ENCODE data around the gene DCDC2B. TPM values are rescaled to one million over a fixed set of nuclear protein-coding genes. Genes with fewer than 3 reads are reported as not detected.

Gene DCDC2B
- total and polyA plus RNA-seq, 2 of the 13 experiments (the other 11 are each of a cell fraction or from before 2014, with no cell fraction given) = not detected

DNA sequence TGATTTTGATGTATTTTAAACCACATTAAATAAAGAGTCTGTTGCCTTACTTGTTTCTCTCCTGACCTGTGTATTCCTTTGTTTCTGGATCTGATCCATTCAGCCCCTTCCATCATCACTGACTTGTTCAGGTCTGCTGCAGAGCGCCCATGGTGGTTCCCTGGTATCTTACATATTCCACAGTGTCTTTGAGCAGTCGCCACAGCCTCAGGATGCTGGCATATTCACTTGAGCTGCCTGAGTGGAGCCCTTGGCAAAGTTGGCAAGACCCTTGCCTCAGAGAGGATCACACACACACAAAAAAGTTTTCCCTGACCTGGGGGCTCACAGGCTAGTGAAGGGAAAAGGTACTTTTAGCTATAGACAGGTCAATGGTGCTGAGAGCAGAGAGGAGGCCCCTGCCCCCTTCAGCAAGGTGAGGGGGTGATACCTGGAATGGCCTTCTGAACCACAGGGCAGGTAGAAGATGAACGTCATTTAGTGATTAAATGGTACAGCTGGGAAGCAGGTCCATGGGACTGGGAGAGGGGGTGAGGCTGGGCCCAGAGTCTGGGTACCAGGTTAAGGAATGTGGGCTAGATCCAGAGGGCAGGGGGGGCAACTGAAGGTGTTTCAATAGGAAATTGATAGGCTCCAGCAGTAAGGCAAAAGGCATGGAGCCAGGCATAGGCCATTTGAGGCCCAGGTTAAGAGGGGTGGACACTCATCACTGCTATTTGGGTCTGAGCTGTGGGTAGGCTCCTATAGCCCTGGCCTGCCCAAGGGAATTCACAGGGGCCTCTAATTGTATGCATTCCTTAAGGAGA lies 10.4 kb upstream of the DCDC2B start:
- ATAC-seq (no peak), DNase-seq (ENCODE audit: low spot score) (no peak), FAIRE-seq (no peak)
- ChIA-PET POLR2A (interaction anchor here (1.9 to 4.8 kb wide), 2 partner anchors 19 to 57 kb away, joined by 5 to 38 read pairs; partner anchors contain the start of gene TXLNA), CTCF (ENCODE audit: low intra/inter-chr PET ratio, low total read pairs) (no interaction called here)
- in situ Hi-C loops (cut with HindIII; ENCODE audit: extremely low pct_ligation_motif_present, low pct_unique_long_range_greater_than_20kb) = no loop called here
- Histone ChIP-seq H3K79me2 (ENCODE audit: insufficient read depth, low read length) (no peaks in the 10 kb centered on the region), H3K36me3 (replicated peaks in 1 of 2; ENCODE audit: control insufficient read depth in 1 of 2, insufficient read depth in 2 of 2, low read length in 2 of 2) (peaks cover 24 to 38% of the 10 kb centered on the region in 2 experiments), H3K4me2 (ENCODE audit: low read depth, low read length) (no peak overlapping the region), H3K9me3 (ENCODE audit: low read length) (no peaks in the 10 kb centered on the region), H4K20me1 (ENCODE audit: insufficient read depth, low read length) (no peaks in the 10 kb centered on the region), H3K27me3 (ENCODE audit: control insufficient read depth in 1 of 2, insufficient read depth in 2 of 2, low read length in 2 of 2) (no peaks in the 10 kb centered on the region), H3K4me3 (replicated peaks in 1 of 3; ENCODE audit: insufficient read depth in 1 of 3, low read depth in 2 of 3, low read length in 3 of 3) (no peak overlapping the region), H3K9ac (ENCODE audit: insufficient read depth, low read depth, low read length) (no peak overlapping the region), H3K4me1 (ENCODE audit: insufficient read depth, low read length) (peaks cover 20% of the 10 kb centered on the region), H2AFZ (ENCODE audit: low read length) (no peak overlapping the region), H3K27ac (ENCODE audit: extremely low read length, insufficient read depth, low read length) (no peak overlapping the region)
- 87% methylated on average over 3 of the region's 3 CpGs for WGBS (ENCODE audit: low lambda C conversion rate)
- BruUV-seq (replicated peaks) = no TSS peak
- intact Hi-C loops (cut with micrococcal nuclease; ENCODE audit: unreplicated experiment) = no loop called here
- TF ChIP-seq ZNF235 (CRISPR knock-in tag; IDR thresholded peaks at IDR 0.05; ENCODE audit: borderline replicate concordance) (no peak), ZMYM2 (CRISPR knock-in tag; IDR thresholded peaks at IDR 0.05) (no peak), ZNF451 (CRISPR knock-in tag; IDR thresholded peaks at IDR 0.05) (no peak), ZNF615 (CRISPR knock-in tag; IDR thresholded peaks at IDR 0.05; ENCODE audit: borderline replicate concordance) (no peak), ZNF616 (CRISPR knock-in tag; IDR thresholded peaks at IDR 0.05; ENCODE audit: low read depth) (no peak), ZNF749 (CRISPR knock-in tag; IDR thresholded peaks at IDR 0.05; ENCODE audit: borderline replicate concordance) (no peak), POLR2G (IDR thresholded peaks at IDR 0.05; ENCODE audit: low read depth, low read length) (peak; percentile 63; the same call in 1 of the 2 replicates)
- TF ChIP-seq, protein P1, sequence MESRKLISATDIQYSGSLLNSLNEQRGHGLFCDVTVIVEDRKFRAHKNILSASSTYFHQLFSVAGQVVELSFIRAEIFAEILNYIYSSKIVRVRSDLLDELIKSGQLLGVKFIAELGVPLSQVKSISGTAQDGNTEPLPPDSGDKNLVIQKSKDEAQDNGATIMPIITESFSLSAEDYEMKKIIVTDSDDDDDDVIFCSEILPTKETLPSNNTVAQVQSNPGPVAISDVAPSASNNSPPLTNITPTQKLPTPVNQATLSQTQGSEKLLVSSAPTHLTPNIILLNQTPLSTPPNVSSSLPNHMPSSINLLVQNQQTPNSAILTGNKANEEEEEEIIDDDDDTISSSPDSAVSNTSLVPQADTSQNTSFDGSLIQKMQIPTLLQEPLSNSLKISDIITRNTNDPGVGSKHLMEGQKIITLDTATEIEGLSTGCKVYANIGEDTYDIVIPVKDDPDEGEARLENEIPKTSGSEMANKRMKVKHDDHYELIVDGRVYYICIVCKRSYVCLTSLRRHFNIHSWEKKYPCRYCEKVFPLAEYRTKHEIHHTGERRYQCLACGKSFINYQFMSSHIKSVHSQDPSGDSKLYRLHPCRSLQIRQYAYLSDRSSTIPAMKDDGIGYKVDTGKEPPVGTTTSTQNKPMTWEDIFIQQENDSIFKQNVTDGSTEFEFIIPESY (CRISPR knock-in tag; IDR thresholded peaks at IDR 0.05) = no peak
- TF ChIP-seq, protein P2, sequence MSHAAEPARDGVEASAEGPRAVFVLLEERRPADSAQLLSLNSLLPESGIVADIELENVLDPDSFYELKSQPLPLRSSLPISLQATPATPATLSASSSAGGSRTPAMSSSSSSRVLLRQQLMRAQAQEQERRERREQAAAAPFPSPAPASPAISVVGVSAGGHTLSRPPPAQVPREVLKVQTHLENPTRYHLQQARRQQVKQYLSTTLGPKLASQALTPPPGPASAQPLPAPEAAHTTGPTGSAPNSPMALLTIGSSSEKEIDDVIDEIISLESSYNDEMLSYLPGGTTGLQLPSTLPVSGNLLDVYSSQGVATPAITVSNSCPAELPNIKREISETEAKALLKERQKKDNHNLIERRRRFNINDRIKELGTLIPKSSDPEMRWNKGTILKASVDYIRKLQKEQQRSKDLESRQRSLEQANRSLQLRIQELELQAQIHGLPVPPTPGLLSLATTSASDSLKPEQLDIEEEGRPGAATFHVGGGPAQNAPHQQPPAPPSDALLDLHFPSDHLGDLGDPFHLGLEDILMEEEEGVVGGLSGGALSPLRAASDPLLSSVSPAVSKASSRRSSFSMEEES (CRISPR knock-in tag; IDR thresholded peaks at IDR 0.05) = no peak
- TF ChIP-seq, protein P3, sequence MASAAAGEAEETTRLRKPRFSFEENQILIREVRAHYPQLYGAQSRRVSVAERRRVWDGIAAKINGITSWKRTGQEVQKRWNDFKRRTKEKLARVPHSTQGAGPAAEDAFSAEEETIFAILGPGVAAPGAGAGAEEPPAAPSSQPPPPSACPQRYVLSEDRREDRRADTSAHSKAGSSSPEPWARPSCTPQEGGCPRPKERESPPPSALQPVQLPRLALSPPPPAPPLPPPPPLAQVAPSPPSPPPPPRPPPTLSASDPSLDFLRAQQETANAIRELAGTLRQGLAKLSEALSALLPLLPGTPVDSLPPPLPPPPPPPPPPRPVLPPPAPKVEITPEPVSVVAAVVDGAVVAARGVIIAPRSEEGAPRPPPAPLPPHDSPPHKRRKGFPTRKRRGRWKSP (CRISPR knock-in tag; IDR thresholded peaks at IDR 0.05) = no peak
- TF ChIP-seq, protein P4, sequence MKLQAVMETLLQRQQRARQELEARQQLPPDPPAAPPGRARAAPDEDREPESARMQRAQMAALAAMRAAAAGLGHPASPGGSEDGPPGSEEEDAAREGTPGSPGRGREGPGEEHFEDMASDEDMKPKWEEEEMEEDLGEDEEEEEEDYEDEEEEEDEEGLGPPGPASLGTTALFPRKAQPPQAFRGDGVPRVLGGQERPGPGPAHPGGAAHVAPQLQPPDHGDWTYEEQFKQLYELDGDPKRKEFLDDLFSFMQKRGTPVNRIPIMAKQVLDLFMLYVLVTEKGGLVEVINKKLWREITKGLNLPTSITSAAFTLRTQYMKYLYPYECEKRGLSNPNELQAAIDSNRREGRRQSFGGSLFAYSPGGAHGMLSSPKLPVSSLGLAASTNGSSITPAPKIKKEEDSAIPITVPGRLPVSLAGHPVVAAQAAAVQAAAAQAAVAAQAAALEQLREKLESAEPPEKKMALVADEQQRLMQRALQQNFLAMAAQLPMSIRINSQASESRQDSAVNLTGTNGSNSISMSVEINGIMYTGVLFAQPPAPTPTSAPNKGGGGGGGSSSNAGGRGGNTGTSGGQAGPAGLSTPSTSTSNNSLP (IDR thresholded peaks at IDR 0.05; ENCODE audit: low read depth, low read length) = no peak
- TF ChIP-seq, protein P5, sequence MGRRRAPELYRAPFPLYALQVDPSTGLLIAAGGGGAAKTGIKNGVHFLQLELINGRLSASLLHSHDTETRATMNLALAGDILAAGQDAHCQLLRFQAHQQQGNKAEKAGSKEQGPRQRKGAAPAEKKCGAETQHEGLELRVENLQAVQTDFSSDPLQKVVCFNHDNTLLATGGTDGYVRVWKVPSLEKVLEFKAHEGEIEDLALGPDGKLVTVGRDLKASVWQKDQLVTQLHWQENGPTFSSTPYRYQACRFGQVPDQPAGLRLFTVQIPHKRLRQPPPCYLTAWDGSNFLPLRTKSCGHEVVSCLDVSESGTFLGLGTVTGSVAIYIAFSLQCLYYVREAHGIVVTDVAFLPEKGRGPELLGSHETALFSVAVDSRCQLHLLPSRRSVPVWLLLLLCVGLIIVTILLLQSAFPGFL (CRISPR knock-in tag; IDR thresholded peaks at IDR 0.05) = no peak
- TF ChIP-seq, protein P6, sequence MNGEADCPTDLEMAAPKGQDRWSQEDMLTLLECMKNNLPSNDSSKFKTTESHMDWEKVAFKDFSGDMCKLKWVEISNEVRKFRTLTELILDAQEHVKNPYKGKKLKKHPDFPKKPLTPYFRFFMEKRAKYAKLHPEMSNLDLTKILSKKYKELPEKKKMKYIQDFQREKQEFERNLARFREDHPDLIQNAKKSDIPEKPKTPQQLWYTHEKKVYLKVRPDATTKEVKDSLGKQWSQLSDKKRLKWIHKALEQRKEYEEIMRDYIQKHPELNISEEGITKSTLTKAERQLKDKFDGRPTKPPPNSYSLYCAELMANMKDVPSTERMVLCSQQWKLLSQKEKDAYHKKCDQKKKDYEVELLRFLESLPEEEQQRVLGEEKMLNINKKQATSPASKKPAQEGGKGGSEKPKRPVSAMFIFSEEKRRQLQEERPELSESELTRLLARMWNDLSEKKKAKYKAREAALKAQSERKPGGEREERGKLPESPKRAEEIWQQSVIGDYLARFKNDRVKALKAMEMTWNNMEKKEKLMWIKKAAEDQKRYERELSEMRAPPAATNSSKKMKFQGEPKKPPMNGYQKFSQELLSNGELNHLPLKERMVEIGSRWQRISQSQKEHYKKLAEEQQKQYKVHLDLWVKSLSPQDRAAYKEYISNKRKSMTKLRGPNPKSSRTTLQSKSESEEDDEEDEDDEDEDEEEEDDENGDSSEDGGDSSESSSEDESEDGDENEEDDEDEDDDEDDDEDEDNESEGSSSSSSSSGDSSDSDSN (CRISPR knock-in tag; IDR thresholded peaks at IDR 0.05) = no peak
